PC-3 (cell line): ENCODE measurements around the gene ADAM12.

Source experiments
- CTCF ChIP-seq: fragments of 300-600 bp; sonication (generic); conservative IDR thresholded peaks from 2 replicates; pipeline ENCODE4 v1.5.1; 2017; ENCODE audit warnings: antibody characterized with exemption, low read depth, mild to moderate bottlenecking, low read length
- EZH2 ChIP-seq: fragments of 300-600 bp; sonication (generic); IDR thresholded peaks from one replicate; pipeline ENCODE4 v1.6.1; 2017; ENCODE audit warnings: antibody characterized with exemption, mild to moderate bottlenecking, low read length; ENCODE audit not compliant: unreplicated experiment
- EZH2phosphoT487 ChIP-seq: fragments of 300-600 bp; sonication (generic); IDR thresholded peaks from 2 replicates; pipeline ENCODE4 v1.6.1; 2018; ENCODE audit warnings: mild to moderate bottlenecking, antibody characterized with exemption, low read length, borderline replicate concordance

DNA sequence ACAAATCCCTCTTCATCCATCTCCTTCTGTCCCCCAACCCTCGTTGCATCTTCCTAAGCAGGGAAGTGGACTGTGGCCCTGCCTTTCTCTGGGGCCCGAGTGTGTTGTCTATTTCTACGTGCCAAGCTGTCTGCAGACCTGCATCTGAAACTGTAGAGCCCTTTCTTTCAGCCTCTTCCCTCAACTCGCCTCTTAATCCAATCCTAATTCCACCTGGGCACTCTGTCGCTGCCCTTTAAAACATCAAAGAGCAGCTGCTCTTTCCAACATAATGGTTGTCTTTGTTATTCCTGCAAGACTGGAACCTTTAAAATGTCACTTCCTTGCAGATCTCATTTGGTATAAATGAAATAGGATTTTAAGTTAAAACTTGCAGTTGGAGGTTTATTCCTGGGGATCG, 21.5 kb upstream of the ADAM12 start:
- no peak for TF ChIP-seq CTCF
- TF ChIP-seq EZH2phosphoT487 = no peak
- no peak for TF ChIP-seq EZH2
